ENCODE data around the gene MYBBP1A.

MYBBP1A gene

GRCh38 chr17:4536742-4537411 is 18.3 kb downstream of the MYBBP1A start:
- DNase-seq (ENCODE audit: low read depth) = no peak

DNA sequence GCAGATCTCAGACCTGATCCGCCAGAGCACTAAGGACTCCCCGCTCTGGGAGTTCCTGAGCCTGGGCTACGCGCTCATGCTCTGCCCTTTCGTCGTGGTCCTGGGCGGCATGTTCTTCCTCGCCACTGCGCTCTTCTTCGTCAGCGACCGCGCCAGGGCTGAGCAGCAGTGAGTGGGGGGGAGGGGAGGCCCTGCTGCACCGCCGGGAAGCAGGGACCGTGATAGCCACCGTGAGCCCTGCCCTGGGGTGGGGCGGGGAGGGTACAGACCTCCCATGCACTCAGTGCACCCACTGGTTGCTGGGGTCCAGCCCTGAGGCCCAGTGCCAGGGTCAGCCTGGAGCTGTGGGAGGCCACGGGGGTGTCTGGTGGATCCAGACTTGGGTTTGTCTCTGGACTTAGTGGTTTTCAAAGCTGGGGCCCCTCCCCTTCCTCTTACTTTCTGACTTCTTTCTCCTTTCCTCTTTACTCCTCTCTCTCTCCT is 18.9 kb downstream of the MYBBP1A start:
- no peak for DNase-seq (ENCODE audit: low read depth)

DNA sequence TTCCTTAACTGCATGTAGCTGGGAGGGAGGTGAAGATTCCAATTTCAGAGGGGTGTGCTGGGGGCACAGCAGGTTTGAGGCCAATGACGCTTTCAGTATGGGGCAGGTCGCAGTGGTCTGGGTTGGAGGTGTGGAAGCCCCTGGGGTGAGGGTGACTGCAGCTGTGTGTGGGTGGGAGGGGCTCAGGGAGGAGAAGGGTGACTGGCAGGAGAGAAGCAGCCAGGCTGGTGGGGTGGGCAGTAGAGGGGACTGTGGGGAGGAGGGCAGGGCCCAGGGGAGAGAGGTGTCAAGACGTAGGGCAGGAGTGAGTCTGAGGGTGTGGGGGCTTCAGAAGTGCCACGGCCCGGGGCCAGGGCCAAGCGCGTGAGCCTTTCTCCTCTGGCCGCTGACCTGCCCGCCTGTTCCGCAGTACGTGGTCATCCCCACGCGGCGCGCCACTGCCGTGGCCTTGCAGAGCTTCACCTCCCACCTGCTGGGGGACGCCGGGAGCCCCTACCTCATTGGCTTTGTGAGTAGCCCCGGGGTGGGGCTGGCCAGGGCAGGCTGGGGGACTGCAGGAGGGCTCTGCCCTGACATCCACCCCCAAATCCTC is 19.4 kb downstream of the MYBBP1A start:
- DNase-seq (ENCODE audit: low read depth) = no peak

GRCh38 chr17:4534928-4535666 is 20.1 kb downstream of the MYBBP1A start:
- no peak for DNase-seq (ENCODE audit: low read depth)

- DNase-seq (ENCODE audit: low read depth) = no peak
These were observed 20.7 kb downstream of the MYBBP1A start for GRCh38 chr17:4534515-4534914.

GRCh38 chr17:4533523-4534504 is 21.4 kb downstream of the MYBBP1A start:
- no peak for DNase-seq (ENCODE audit: low read depth)

DNA sequence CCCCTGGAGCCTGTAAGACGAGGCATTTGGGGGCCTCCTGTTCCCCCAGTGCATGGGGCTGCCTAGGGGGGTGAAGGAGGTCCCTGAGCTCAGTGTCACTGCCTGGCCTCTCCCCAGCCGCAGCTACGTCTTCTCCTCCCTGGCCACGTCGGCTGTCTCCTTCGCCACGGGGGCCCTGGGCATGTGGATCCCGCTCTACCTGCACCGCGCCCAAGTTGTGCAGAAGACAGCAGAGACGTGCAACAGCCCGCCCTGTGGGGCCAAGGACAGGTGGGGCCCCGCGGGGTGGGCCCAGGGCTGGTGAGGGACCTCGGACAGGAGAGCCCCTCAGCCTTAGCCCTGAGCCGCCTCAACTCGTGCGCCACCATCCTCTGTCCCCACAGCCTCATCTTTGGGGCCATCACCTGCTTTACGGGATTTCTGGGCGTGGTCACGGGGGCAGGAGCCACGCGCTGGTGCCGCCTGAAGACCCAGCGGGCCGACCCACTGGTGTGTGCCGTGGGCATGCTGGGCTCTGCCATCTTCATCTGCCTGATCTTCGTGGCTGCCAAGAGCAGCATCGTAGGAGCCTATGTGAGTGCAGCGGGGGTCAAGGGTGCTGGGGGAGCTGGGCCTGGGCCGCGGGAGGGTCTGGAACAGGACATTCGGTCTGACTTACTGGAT is 22.2 kb downstream of the MYBBP1A start:
- DNase-seq (ENCODE audit: low read depth) = no peak

DNA sequence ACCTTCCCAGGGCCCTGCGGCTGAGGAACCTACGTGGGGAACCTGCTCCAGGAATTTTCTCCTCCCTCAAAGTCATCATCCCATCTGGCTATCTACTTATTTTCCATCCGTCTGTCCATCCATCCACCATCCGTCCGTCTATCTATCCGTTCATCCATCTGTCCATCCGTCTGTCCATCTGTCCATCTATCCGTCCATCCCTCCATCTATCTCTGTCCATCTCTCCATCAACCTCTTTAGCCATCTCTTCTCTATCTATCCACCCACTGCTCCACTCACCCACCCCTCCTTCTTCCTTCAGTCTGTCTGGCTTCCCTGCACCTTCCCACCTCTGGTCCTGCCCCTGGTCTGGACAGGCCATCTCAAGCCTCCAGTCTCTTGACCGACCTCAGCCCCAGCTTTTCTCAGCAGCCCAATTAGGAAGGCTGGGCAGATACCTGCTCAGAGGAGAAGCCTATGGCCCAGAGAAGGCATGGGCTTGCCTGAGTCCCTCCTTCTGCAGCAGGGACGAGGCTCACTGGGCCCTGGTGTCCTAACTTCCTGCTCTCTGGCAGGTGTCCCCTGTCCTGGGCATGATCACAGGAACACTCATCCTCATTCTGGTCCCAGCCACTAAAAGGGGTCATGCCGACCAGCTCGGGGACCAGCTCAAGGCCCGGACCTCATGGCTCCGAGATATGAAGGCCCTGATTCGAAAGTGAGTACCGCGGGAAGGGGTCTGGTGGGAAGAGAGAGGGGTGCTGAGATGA is 23.0 kb downstream of the MYBBP1A start:
- DNase-seq (ENCODE audit: low read depth) = no peak

- no peak for DNase-seq (ENCODE audit: low read depth)
These were observed 24.1 kb downstream of the MYBBP1A start for GRCh38 chr17:4530799-4531730.

DNA sequence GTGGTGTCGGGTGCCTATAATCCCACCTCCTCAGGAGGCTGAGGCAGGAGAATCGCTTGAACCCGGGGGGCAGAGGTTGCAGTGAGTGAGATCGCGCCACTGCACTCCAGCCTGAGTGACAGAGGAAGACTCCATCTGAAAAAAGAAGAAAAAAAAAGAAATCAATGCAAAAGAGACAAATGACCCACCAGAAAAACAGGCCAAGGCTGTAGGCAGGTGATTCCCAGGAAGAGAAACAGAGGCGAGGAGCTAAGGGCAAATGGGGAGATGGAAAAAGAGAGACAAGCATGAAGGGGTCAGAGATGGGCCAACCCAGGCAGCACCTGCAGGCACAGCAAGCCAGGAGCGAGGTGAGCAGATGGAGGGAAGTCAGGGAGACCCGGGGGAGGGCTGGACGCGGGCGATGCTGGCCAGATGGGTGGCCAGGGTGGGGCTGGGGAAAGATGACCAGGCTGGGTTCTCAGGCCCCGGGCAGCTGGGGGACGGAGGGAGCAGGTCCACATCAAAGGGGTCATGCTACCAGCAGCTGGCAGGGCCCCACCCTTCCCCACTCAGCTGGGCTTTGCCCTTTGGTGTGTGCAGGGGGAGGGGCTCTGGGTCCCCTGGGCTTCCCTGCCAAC is 25.5 kb downstream of the MYBBP1A start:
- DNase-seq (ENCODE audit: low read depth) = no peak

DNA sequence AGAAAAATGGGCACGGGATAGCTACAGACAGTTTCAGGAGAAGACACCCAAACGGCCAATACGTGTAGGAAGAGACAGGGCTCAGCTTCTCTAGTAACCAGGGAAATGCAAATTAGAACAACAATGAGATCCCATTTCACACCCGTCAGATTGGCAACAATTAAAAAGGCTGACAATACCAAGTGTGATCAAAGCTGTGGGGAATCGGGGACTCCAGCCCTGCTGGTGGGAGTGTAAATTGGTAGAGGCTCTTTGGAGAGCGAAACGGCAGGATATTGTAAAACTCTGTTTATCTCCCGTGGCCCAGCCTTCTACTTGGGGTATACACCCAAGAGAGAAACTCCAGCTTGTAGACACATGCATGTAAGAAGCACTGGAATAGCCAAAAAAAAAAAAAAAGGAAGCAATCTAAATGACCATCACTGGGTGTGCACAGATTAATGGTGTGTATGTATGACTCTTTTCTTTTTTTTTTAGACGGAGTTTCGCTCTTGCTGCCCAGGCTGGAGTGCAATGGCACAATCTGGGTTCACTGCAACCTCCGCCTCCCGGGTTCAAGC is 27.5 kb downstream of the MYBBP1A start:
- DNase-seq (ENCODE audit: low read depth) = no peak

DNA sequence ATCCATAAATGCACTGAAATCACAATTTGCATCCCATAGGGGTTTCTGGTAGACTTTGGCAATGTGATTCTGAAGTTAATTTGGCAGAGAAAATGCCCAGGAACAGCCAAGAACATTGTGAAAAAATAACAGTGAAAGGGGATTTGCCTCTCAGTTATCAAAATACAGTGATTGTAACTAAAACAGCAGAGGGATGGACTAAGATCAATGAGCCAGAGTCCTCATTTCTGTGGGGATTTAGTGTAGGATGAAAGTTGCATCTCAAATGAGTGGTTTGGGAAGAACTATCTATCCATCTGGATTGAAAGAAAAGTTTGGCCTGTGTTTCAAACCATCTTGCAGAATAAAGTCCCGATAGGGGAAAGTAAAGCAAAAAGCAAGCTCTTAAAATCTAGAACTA is 28.1 kb downstream of the MYBBP1A start:
- no peak for DNase-seq (ENCODE audit: low read depth)

- no peak for DNase-seq (ENCODE audit: low read depth)
These were observed 29.3 kb downstream of the MYBBP1A start for GRCh38 chr17:4525691-4526397.

- no peak for DNase-seq (ENCODE audit: low read depth)
These were observed 31.2 kb downstream of the MYBBP1A start for GRCh38 chr17:4523946-4524345.

GRCh38 chr17:4522661-4523060 is 32.5 kb downstream of the MYBBP1A start:
- no peak for DNase-seq (ENCODE audit: low read depth)

DNA sequence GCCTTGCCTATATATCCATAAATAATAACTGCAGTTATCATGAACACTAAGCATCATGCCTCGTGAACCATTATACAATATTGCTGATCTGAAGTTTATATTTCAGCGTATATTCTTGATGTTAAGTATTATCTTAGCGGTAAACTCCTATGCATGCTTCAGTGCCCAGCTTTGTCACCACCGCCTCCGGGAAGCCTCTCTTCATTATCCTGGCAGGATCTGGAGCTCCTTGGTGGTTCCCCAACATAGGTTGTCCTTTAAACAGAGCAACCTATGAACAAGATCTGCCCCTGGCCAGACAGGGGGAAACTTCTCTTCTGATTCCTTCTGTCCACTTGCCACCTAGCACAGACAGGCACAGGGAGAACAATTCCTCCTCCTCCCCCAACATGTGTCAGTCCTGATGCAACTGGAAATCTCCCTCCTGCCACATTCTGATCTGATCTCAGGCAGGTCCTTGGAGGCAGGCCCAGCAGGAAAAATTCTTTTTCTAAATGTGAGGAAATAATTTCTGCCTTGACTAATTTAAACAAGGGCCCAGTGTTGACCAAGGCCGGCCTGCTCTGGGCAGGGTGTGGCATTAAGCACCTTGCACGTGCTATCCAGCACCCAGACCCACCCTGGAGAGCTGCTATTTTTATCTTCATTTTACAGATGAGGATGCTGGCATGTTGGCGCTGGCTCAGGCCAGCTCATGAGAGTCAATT is 34.1 kb downstream of the MYBBP1A start:
- no peak for DNase-seq (ENCODE audit: low read depth)

- DNase-seq (ENCODE audit: low read depth) = no peak
These were observed 34.9 kb downstream of the MYBBP1A start for GRCh38 chr17:4520060-4520893.

Data from activated T-helper 9 cell treated with anti-CD3 and anti-CD28 coated beads, Interleukin-2, amount 50 U/mL, for 16 hours (primary cell).